NCI-H2171 treated with DMSO at 0.1 percent for 48 hours (cell line): ENCODE results near the gene UVSSA.
"Not testable (repeated sequence)": the region's sequence is repeated elsewhere in the genome, so short reads cannot be mapped to it uniquely, and the experiment has no call there.

ENCODE experiments used
- DNase-seq: peaks from one replicate; lab custom pipeline; 2025; lab: John Stamatoyannopoulos, UW

Gene UVSSA

DNA sequence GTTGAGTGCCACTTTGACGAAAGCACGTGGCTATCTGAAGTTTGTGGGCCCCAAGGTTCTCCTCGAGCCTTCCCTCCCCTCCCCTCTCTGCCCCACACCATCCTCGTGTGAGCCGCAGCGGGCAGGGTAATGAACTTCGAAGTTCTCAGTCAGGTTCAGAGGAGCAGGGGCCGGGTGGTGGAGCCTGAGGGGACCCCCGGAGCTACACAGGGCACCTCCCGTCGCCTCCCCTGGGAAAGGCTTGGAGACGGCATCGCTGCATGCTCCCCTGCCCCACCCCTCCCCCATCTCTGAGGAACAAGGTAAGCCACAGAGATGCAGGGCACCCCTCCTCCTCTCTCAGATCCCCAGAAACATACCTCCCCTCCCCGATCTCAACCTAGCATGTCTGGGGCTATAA is 62.1 kb downstream of the UVSSA start:
- no peak for DNase-seq

DNA sequence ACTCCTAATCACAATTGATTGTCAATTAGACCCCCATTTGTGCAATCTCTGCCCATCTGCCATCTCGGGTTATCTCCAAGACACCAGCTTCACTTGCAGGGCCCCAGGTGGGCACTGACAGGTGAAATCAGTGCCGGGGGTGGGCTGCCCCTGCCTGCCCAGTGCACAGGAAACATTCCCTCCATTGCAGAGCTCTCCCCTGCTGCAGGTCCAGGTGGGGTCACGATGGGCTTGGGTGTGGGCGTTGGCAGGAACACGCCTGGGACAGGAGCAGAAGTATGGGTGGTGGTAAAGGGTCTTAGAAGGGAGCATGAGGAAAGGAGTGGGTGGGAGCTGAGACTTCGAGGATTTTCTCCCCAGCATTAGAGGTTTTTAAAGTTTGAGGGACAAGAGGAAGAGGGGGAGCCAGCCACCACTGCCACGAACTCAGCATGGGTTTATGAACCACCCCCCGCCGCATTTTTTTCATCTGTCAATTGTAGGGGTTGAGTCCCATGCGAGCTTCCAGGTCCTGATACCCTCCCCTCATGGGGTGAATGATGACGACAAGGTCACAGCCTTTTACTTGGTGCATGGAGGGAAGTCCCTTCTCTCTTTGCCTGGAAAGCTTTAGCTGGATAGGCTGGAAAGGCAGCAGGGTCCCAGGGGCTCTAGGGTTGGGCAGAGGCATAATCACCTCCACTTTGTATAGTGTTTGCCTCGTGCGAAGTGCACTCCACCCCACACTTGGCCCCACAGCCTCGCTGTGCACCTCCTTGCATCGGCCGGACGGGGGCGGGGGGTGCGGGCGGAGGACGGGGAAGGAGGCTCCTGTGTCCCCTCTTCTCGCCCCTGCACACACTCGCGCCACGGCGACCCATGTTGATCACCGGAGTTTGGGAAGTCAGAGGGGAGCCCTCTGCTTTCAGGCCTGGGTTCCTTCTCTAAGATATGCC is 62.8 kb downstream of the UVSSA start:
- no peak for DNase-seq

DNA sequence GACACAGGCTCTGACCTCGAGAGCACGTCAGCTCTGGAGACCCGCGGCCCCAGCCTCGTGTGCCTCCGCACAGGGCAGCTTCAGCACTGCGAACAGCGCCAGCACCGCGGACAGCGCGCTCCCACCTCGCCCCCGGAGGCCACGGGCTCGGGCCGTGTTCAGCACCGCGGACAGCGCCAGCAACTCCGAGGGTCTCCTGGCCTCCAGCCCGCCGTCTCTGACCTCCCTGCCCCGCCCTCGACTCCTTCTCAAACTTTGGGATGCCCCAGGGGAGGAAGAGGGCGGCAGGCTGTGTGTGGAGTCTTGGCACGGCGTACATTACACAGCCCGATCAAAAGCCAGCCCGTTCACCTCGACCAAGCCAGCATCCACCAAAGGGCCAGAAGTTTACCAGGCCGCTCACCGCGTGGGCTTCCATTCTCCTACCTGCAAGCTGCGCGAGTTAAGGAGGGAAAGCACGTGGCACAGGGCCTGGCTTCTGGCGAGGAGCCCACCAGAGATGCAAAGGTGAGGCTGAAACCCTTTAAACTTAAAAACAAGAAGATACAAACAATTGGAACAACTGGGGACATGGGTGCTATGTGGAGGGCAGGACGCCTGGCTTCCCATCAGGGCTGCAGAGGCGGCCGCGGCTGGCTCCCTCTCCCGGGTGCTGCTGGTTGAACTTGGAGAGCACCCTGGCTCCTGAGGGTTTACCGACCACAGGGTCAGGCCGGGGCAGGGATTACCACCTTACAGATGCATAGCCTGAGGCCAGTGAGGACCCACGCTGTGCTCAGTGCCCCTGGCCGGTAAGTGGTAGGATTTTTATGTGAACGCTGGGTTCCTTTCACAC is 63.7 kb downstream of the UVSSA start:
- no peak for DNase-seq

DNA sequence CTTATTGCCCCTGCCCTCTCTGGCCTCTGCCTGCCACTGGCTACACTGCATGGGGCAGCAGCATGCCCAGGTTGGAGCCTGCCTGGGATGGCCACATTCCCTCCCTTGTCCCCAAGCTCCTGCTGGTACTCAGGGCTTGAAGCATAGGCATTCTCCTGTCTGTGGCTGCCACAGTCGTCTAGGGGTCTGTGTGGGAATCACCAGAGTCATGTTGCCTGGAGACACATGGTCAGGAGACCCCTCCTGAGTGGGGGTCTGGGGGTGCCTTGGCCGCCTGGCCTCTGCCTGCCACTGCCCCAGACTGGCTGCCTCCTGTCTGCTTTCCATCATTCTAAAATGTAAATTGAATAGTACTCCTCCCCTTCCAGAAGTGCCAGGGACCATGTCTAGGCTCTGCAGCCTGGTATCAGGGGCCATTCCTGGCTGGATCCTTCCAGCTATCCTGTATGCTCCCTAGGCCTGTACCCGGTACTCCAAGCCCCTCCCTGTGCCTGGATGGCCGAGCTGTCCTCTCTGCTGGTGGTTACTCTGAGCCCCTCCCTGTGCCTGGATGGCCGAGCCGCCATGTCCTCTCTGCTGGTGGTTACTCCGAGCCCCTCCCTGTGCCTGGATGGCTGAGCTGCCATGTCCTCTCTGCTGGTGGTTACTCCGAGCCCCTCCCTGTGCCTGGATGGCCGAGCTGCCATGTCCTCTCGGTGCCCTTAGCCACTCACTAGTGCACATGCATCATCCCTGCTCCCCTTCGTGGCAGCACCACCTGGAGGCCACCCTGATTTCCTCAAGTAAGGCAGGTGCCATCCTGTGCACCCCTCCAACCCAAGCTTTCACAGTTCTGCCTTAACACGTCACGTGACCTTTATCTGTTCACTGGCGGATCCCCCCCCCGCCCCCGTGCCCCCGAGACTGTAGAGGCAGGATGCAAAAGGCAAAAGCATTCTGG is 64.7 kb downstream of the UVSSA start:
- DNase-seq = no peak

DNA sequence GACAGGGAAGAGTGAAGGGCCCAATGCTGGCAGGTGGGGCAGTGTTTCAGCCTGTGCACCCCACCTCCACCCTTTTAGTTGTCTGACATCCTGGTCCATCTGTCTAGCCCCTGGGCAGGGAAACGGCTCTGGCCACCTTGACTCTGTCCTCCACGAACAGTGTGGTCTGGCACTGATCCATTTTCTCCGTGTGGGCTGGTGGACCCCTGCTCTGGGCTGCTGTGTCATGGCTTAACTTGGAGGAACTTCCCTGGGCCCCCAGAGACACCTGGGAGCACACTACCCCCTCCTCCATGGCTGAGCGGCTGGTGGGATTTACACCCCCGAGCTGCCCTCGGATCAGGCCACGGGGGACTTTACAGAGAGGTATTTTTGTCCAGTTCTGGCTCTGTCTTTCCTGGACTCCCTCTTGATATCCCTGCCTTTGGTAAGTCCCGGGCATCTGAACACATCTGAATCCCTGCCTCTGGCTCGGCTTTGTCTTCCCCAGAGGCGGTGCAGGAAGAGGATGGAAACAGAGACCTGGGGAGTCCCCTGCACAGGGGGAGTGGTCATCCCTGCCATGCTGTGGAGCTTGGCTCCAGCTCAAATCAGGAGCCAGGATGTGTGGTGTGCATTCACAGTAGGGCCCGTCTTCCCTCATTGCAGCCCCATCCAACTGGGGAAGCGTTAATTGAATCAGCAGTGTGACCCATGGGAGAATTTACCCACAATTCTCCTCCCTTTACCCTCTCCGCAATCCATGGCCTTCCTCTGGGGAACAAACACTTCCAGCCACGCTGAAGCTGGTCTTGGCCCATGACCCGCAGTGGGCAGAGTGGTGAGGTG is 65.6 kb downstream of the UVSSA start:
- DNase-seq = no peak

DNA sequence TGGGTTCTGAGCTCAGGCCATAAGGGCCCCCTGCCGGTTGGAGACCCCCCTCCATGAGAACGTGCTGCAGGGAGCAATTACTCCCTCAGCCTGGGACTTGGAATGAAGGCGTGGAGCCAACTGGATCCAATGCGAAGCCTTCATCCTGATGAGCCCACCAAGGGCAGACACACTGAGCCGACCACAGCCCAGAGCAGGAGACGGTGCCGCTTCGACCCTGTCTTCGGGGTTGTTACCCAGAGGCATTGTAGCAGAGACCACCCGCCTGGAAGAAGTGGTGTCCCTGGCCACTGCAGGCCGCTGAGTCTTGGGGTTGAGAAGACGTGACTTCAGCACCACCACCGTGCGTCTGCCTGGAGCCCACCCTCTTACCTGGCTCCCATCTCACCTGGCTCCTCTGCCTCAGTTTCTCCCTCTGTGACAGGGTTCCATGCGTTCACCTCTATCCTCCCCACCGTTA is 66.2 kb downstream of the UVSSA start:
- no peak for DNase-seq

DNA sequence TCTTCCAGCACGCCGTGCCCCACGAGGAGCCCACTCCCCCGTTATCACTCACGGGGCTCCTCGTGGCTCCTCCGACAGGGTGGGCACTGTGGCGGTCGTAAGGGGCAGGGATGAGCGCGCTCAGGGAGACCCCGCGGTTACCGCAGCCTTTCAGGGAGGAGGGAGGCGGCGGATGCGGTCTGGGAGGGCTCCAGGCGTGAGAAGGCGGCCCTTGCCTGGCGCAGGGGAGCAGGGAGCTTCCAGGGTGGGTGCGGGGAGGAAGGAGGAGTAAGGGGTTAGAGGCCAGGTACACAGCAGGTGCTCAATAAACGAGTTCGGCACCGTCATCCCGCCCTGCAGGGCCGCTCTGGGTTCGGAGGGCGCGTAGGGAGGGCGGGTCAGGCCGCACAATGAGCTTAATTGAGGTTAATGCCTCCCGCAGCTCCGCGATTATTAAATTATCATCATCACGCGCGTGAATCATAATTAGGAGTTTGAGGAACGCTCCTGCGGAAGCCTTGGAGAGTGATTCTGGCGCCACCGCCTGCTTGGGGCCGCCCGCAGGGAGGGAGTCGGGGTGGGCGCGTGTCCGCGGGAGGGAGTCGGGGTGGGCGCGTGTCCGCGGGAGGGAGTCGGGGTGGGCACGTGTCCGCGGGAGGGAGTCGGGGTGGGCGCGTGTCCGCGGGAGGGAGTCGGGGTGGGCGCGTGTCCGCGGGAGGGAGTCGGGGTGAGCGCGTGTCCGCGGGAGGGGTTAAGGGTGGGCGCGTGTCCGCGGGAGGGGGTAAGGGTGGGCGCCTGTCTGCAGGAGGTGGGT is 66.9 kb downstream of the UVSSA start:
- no peak for DNase-seq

DNA sequence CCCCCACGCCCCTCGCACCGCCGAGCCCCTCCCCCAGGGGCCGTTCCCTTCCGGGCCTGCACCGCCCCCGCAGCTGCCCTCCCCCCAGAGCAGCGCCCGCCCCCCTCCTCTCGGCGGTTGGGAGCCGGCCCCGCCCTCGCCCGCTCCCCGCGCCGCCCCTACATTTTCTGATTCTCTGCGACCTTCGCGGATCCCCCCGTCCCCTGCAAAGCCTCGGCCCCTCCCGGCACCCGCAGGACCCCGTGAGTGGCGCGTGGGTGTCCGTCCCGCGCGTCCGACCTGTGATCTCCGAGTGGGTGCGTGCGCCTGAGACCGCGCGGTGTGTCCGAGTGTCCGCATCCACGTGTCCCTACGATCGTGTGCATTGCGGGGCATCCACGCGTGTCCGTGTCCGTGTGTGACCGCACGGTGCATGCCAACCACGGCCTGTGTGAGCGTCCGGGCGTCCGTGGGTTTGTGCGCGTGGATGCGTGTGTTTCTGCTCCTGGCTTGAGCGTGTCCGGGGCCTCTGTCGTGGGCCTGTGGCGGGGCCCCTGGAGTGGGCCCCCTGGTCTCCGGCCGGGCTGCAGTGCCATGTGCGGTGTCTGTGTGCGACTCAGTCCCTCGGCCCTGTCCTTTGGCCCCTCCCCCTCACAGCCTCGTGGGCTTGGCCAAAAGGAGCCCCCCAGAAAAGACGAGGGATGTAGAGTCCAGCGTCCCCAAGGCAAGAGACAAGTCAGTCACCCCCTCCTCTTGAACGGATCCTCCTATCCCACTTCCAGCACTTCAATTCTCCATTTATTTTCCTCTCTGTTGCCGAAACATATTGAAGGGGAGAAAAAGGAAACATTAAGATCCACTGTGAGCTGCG is 68.0 kb downstream of the UVSSA start:
- no peak for DNase-seq

DNA sequence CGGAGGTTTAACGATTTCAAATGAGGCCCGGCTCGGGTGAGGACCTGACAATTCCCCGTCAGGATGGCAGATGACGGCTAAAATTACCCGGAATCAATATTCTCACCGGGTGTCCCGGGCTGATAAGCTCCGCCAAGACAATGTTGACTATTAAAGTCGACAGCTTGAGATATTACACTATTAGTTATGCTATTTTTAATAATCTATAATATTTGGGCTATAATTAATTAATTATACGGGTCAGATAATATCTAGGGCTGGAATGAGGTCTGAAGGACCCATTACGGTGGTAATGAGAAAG is 68.6 kb downstream of the UVSSA start:
- no peak for DNase-seq

DNA sequence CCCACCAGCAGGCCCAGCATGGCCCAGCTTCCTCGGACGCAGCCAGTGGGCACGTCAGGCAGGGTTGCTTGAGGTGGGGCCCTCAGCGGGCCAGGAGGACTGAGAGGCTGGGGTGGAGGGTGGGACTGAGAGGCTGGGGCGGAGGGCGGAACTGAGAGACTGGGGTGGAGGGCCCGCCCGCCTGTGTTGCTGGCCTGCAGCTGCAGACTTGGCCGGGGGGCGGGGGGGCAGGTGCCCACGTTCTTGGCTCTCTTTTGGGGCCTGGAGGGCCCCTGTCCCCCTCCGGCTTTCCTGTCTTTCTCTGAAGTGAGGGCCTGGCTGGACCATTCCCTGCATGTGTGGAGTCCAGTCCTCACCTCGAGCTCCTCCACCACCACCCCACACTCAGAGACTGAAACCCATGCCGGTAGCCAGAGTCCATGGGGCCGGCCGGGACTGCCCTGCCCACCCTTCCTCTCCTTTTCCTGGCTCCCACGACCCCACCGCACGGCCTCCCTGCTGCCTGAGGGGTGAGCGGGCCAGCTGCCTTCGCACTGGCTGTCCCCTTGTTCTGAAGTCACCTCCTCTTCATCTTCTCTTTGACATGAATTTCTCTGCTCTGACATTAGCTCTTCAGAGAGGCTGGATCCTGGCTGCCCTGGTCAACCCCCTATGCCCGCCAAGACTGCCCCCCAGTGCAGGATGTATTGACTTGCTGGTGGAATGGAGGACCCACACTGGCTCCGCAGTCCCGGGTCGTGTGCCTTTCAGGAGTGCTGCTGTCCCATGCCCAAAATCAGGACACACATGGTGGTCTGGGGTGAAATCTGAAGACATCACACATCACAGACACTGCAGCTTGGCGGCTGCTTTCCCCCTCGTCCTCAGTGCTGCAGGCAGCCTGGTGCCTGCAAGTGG is 69.3 kb downstream of the UVSSA start:
- no peak for DNase-seq

DNA sequence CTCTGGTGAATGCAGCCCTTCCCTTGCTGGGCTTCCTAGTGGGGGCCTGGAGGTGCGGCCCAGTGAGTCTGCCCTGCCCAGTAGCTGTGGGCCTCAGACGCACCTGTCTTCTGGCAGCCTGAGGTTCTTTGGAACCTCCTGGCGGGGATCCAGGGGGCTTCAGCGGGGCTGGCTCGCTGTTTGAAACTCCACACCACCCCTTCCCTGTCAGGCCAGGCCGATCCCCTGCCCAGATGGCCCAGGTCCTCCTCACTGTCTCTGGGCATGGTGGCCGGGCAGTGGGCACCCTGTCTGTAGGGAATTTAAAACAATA is 69.9 kb downstream of the UVSSA start:
- no peak for DNase-seq

DNA sequence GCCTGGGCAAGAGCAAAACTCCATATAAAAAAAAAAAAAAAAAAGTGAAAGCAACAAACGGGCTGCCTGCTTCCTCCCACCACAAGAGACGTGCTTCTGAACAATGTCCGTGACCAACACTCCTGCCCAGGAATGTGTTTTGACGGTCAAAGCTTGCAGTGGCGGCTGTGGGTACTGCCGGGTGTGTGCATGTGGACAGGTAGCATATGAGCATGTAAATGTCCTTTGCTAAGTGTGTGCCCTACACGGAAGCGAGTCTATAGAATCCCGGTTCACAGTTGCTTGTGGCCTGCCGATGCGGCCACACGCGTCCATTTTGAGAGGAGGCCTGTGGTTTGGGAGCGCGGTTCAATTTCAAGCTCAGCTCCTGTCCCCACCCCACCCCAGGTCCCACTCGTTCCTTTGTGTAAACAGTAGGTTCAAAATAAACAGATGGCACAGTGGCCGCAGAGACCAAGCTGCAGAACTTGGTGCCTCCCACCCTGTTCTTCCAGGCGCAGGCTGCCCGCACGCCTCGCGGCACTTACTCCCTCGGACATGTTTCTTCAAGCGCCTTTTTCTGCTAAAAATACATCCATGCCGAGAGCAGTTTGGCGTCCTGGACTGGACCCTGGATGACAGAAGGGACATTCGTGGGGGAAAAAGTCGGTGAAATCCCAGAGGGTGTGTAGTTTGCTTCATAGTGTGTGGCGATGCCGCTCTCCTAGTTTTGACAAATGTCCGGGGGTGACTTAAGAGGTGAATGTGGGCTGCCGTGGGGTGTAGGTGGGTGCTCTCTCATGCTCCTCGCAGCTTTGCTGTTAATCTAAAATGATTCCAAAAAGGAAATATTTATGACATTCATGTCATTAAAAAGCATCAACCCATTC is 70.7 kb downstream of the UVSSA start:
- no peak for DNase-seq

DNA sequence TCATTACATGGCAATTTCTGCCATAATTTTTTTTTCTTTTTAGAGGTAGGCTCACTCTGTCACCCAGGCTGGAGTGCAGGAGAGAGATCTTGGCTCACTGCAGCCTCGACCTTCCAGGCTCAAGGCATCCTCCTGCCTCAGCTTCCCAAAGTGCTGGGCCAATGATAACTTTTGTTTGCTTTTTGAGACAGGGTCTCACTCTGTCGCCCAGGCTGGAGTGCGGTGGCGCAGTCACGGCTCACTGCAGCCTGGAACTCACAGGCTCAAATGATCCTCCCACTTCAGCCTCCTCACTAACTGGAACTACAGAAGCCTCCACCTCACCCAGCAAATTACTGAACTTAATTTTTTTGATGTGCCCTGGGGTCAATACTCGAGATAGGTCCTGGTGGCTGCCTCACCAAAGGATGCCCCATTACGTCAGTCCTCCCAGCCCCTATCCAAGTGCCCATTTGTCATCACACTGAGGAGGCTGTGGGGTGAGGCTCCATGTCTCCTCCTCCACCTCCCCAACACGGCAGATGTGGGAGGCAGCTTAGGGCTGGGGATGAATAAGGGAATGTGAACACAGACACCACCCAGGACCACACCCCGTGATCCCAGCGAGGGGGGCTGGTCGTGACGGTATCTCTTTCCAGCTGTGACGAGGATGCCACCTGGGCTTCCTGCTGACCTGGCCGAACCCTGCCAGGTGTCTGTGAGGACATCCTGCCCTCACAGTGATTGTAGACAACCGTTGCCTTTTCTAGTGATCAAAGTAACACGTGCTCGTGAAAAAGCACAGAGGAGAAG is 71.7 kb downstream of the UVSSA start:
- DNase-seq = no peak

DNA sequence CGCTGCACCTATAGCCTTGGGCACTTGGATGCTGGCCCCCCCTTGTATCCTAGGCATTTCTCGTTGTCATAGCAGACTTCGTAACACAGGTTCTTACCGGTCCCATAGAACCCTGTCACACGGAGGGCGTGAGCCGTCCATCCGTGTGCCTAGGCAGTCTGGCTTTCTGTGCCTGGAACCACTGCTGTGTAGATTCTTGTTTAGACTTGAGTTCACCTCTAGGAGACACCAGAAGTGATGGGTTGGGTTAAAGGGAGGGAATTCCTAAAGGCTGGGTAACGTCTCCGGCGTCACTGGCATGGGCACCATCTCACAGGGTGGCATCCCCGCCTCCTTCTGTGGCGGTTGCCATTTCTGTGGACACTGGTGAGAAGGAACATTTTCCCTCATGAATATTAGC is 72.7 kb downstream of the UVSSA start:
- no peak for DNase-seq

DNA sequence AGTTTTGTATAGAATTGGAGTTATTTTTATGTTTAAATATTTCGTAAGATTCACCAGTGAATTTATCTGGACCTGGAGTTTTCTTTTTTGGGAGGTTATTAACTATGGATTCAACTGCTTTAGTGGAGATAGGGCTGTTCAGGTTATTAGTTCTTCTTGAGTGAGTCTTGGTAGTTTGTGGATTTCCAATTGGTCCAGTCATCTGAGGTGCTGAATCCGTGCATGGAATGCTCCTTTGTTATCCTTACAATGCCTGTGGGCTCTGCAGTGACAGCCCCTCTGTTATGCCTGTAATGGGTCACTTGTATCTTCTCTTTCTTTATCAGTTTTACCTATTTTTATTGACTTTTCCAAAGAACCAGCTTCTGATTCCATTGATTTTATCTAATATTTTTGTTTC is 74.6 kb downstream of the UVSSA start:
- DNase-seq = no peak

DNA sequence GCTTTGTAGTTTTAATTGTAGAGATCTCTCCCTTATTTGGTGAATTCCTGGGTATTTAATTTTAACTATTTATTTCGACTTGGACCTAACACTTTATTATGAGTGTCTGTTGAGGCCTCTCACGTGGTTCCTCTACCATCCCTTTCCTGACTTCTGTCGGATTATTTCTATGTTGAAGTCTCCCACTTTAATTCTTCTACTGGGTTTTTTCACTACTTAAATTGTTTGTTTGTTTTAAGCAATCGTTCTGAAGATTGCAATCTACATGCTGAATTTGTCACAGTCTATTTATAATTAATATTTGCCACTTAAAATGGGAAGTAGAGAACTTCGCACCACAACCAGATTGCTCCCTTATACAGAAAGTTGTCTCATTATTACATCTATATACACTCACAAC is 80.0 kb downstream of the UVSSA start:
- DNase-seq = no peak

DNA sequence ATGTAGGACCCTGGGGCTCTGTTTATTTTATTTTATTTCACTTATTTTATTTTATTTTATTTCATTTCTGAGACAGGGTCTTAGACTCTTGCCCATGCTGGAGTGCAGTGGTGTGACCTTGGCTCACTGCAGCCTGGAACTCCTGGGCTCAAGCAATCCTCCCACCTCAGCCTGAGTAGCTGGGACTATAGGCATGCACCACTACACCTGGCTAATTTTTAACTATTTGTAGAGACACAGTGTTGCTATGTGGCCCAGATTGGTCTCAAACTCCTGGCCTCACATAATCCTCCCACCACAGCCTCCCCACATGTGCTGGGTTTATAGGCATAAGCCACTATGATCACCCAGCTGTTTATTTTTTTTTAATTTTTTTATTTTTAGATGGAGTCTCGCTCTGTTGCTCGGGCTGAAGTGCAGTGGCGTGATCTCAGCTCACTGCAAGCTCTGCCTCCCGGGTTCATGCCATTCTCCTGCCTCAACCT is 96.7 kb downstream of the UVSSA start:
- not testable (repeated sequence) for DNase-seq
